Hippocampal formation (tissue), 2 donors: Measurements from ENCODE around the gene OR9Q2.
"Not testable (repeated sequence)": the region's sequence is repeated elsewhere in the genome, so short reads cannot be mapped to it uniquely, and the experiment has no call there.

Experiments used
- DNase-seq, 2 donors: peaks; one replicate each; lab custom pipeline; 2025; lab: John Stamatoyannopoulos, UW

OR9Q2 gene

DNA sequence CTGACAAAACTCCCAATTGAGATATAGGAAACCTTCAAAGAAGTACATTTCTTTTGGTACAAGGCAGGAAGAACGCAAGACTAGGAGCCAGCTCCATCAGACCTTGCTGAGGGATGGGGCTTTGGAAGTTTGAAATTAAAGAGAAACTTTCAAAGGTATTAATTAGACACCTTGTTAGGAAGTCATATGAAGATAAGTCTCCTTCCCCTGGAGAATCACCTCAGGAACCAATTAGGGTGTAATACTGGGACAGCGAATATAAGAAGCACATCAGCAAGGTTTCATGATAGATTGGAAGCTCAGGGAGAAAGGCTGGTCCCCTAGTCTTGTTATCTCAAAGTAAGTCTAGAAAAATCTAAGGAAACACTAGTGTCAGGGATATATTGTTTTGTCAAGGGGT, at the start of gene OR9Q2:
OR9Q2 (plus strand) TSS at position 301 of the 400 bp plus-strand sequence. CDS start 1,421 bp downstream, outside the sequence.
- no peak for DNase-seq

DNA sequence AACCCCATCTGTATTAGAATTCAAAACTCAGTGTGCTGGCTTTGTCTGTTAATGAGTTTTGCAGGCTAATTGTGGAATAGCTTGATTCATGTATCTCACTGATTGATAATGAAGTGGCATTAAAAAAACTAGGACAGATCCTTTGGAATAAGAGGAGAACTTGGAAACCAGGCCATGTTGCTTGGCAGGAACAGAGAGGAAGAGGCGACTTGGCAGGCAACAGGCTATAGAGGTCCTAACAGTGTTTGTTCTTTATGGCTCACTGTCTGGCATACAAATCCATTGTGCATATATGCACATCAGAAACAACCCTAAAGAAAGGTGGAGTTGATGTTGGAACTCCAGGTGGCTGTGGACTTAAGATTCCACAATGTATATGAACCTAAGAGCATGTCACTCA, 46.1 kb upstream of the OR9Q2 start:
- DNase-seq = no peak

GRCh38 chr11:58152781-58153180, 36.1 kb upstream of the OR9Q2 start:
- DNase-seq = no peak

DNA sequence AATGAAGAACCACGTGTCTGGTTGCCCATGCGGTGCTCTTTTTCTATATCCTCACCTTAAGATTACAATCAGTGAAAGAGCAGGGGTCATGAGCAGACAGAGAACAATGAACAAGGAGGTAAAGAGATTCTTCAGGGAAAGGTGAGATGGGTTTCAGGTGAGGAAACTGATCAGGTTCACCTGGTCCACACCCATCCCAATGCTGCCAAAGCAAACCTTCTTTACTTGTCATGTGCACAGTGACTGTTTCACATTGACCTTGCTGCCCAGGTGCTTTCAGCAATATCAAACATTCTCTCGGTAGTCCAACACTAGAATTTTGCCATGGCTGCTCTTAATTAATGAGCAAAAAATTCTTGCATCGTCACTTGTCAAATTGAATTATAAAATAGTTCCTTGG, 24.5 kb upstream of the OR9Q2 start:
- no peak for DNase-seq

- no peak for DNase-seq
These were observed 23.9 kb upstream of the OR9Q2 start for GRCh38 chr11:58164990-58165389.

DNA sequence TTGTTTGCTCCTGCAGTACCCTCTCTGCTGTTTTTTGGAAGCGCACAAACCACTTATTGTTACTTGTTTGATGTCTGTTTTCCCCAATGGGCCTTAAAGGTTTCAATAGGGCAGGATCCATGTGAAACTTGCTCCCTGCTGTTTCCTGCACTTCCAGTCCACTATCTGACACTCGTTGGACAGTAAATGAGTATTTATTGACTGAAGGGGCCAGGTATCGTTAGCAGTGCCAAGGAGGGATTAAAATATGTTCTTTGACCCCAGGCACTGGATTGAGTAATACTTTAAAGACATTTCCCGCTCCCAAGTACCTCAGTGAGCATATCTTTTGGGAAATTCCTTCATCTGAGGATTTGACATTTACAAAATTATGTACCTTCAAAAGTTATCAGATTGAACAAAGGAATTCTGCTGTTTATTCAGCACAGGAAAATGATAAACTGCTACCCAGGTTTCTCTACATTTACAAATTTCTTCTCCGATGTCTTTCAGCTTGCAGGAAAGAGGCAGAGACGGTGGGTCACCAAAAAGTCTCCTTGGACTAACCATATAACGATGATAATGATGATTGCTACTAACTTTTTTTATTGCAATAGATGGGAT, 23.3 kb upstream of the OR9Q2 start:
- no peak for DNase-seq

- DNase-seq = no peak
These were observed 11.3 kb upstream of the OR9Q2 start for GRCh38 chr11:58177409-58178054.

DNA sequence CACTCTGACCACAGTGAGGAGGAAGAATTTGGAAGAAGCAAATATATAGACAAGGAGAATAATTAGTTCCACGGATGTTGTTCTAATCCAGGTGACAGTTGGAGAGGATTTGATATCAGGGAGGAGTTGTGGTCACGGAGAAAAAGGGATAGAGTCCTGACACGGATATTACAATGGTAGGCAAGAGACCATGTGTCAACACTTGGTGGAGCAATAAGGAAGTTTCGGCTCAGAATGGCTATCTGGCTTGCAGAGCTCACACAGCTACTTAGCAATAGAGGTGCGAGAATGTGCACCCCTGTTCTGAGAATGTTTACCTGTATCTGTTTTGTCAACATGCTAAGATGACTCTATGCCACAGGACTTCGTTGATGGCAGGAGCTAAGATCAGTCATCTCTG, 10.4 kb upstream of the OR9Q2 start:
- DNase-seq = no peak

GRCh38 chr11:58179648-58180047, 9.2 kb upstream of the OR9Q2 start:
- DNase-seq = no peak

DNA sequence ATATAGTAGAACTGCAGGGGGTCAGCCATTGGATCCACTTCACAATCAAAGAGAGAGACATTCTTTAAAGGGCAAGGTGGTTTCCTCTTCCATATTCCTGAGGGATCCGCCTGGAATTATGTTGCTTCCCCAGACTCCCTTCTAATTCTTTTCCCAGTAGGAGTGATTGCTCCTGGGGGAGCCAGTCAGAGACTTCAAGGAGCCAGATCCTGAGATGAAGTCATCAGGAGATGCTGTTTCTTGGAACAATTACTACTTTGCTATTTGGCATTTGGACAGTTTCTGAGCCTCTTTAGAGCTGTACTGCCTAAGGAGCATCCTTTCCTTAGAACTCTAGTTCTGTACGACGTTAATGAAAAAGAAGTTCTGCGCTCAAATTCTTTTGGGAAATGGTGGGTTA, 1.9 kb upstream of the OR9Q2 start:
- no peak for DNase-seq

- no peak for DNase-seq
These were observed 3.4 kb downstream of the OR9Q2 start for GRCh38 chr11:58192229-58192628.

DNA sequence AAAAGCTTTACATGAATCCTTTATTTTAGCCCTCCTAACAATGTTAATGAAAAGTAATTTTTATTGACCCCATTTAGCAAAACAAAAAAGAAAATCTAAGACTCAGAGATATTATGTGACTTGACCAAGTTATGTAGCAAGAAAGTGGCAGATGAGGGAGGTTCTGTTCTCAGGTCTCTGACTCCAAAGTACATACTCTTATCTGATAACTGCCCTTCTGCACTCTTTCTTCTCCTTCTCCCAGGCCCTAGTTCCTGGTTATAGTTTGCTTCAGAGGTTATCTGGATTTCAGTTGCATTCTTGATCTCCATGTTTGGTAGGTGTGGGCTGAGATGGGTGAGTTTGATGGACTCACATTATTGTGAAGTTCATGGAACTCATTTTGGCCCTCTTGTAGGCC, 4.5 kb downstream of the OR9Q2 start:
- DNase-seq = no peak

GRCh38 chr11:58195939-58196338, 7.1 kb downstream of the OR9Q2 start:
- no peak for DNase-seq

DNA sequence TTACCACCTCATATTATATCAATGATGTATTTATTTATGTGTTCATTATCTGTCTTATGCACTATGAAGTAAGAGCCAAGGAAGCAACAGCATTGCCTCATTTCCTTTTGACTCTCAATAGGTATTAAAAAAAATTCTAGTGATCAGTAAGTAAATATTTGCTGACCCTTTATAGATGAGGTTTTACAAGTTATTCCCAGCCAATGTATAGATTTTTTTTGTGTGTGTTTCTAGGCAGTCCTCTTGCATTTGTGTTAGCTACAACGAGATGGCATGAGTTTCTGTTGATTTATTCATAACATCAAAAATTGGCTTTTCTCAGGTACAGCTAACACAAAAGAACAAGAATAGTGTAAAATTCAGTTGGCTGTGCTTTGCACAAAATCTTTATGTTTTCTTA, 10.4 kb downstream of the OR9Q2 start:
- DNase-seq = no peak

DNA sequence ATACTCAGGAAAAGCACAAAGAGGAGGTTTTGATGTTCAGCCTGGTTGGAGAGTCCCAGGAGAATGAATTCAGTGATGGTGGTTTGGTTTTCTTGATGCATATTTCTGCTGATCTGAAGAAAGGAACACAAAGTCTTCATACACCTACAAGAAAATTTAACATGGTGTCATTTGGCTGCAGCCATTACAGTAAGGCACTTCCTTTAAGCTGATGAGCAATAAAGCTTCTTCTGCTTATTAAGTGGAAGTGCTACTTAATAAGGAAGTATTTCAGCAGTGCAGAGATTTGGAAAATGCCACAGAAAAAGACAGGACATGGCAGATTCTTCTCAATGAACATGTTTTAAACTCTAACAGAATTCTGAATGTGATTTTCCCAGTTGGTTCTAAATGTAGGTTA, 15.2 kb downstream of the OR9Q2 start, which contains the start of gene OR1S2:
OR1S2 (minus strand) TSS at position 101 of the 400 bp plus-strand sequence; CDS start at position 101, 0 bp downstream.
- no peak for DNase-seq

DNA sequence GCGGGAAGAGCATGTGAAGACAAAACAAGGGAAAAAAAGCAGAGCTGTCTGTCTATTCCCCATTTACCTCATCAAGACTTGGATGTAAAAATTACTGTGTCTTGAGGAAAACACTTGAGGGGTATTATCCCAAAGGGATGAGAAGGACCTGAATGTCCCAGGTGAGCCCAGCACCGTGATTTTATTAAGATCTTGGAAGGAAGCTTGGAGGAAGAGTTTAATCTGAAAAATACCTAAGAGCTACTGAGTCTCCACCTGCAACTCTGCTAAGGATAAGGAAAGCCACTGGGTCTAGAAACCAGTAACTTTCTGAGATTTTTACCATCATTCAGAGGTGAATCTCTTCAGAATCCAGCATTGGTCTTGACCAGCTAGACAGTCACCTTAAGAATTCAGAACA, 23.6 kb downstream of the OR9Q2 start, which contains the start of gene OR1S1:
OR1S1 (plus strand) TSS at position 301 of the 400 bp plus-strand sequence.
- DNase-seq = not testable (repeated sequence)

DNA sequence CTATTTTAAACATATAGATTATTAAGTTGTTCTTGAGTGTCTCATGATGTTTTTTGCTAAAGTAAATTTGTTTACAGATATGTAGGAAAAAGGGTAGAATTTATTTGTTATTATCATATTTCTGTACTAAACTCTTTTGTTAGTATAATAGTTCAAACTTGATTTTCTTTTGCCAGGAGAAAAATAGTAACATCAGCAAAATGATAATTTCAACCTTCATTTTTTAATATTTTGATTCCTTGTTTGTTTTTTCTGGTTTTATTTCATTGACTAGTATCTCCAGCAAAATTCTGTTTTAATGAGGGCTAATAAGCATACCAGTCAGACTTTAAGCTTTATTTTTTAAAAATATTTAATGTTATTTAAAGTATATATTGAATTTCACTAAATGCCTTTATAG, 27.6 kb downstream of the OR9Q2 start:
- no peak for DNase-seq

DNA sequence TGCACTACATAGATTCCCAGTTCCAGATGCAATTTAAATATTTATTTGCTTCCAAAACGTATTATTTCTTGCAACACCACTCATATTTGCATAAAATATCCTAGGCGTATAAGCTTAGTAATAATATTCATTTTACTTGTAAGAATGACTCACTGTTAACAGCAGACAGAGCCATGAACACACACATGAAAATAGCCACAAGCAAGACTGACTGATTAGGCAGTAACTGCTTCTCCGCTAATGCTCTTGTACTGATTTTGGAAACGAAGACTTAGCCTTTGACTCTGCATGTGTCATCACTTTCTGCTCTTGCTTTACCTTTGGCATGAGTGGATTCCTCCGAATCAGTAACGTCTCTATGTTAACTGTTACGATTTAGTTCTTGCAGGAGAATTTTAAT, 33.9 kb downstream of the OR9Q2 start:
- DNase-seq = no peak

DNA sequence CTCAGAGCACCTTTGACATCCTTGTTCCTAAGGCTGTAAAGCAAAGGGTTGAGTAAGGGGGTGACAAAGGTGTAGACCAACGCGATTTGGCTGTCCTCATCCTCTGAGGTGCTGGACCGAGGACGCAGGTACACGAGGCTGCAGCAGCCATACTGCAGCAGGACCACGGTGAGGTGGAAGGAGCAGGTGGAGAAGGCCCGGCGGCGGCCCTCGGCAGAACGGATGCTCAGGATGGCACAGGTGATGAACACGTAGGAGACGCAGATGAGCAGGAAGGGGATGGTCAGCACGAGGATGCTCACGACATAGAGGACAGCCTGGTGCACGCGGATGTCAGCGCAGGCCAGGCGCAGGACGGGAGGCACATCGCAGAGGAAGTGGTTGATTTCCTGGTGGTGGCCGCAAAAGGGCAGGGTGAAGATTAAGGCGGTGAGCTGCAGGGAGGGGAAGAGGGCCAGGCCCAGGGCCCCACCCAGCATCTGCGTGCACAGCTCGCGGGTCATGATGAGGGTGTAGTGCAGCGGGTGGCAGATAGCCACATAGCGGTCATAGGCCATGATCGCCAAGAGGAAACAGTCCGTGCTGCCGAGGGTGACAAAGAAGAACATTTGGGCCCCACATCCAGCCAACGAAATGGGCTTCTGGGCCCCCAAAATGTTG, 39.2 kb downstream of the OR9Q2 start:
- no peak for DNase-seq
